Measurements from ENCODE around the gene FTO. TPM values are rescaled to one million over a fixed set of nuclear protein-coding genes. Genes with fewer than 3 reads are reported as not detected.

FTO gene
- total RNA-seq, 4 donors from 2014 or later, result 62.0 to 90.1 (median 75.1) TPM

- in situ Hi-C loops (cut with MboI; ENCODE audit: low sequenced_read_pairs in 4 of 4) (no loop called here), intact Hi-C loops (cut with DNase I; ENCODE audit: low total_unique reads) (no loop called here)
- H3K27ac ChIP-seq, result no peak overlapping the region
- TF ChIP-seq POLR2A (IDR thresholded peaks at IDR 0.05) (no peak), CTCF (IDR thresholded peaks at IDR 0.05 in 4 of 5, conservative IDR thresholded peaks at IDR 0.05 in 1 of 5) (no peak)
- DNase-seq (no peak), ATAC-seq (no peak)
- no peaks in the 10 kb centered on the region for H3K27me3 ChIP-seq
- H3K4me1 ChIP-seq, result peaks cover 21 to 30% of the 10 kb centered on the region in 2 donors
- no peaks in the 10 kb centered on the region for H3K36me3 ChIP-seq
- no peaks in the 10 kb centered on the region for H3K9me3 ChIP-seq
- no peak overlapping the region for H3K4me3 ChIP-seq
Observed at GRCh38 chr16:53912155-53912554, 208.2 kb downstream of the FTO start.

- TF ChIP-seq POLR2A (IDR thresholded peaks at IDR 0.05), result no peak
- TF ChIP-seq CTCF (IDR thresholded peaks at IDR 0.05 in 4 of 5, conservative IDR thresholded peaks at IDR 0.05 in 1 of 5), result no peak
- Histone ChIP-seq H3K36me3 (no peaks in the 10 kb centered on the region), H3K27me3 (no peaks in the 10 kb centered on the region), H3K4me3 (no peak overlapping the region), H3K4me1 (peaks cover 21 to 30% of the 10 kb centered on the region in 2 donors), H3K27ac (no peak overlapping the region), H3K9me3 (no peaks in the 10 kb centered on the region)
- DNase-seq, result peak; percentile 25 to 26
- peak in 1 of 2 donors; percentile 42 for ATAC-seq
- intact Hi-C loops (cut with DNase I; ENCODE audit: low total_unique reads), result no loop called here
- in situ Hi-C loops (cut with MboI; ENCODE audit: low sequenced_read_pairs in 4 of 4), result no loop called here
Observed at GRCh38 chr16:53913099-53913870, 209.3 kb downstream of the FTO start.

GRCh38 chr16:53913920-53914319, 210.0 kb downstream of the FTO start:
- no peaks in the 10 kb centered on the region for H3K36me3 ChIP-seq
- in situ Hi-C loops (cut with MboI; ENCODE audit: low sequenced_read_pairs in 4 of 4), result no loop called here
- no peak overlapping the region for H3K4me3 ChIP-seq
- H3K4me1 ChIP-seq, result peaks cover 18 to 30% of the 10 kb centered on the region in 2 donors
- H3K27me3 ChIP-seq, result no peaks in the 10 kb centered on the region
- H3K9me3 ChIP-seq, result no peaks in the 10 kb centered on the region
- DNase-seq, result no peak
- ATAC-seq, result no peak
- TF ChIP-seq CTCF (IDR thresholded peaks at IDR 0.05 in 4 of 5, conservative IDR thresholded peaks at IDR 0.05 in 1 of 5) (no peak), POLR2A (IDR thresholded peaks at IDR 0.05) (no peak)
- intact Hi-C loops (cut with DNase I; ENCODE audit: low total_unique reads), result no loop called here
- no peak overlapping the region for H3K27ac ChIP-seq

GRCh38 chr16:53914736-53915135, 210.8 kb downstream of the FTO start:
- H3K27me3 ChIP-seq, result no peaks in the 10 kb centered on the region
- DNase-seq (no peak), ATAC-seq (no peak)
- H3K36me3 ChIP-seq, result no peaks in the 10 kb centered on the region
- H3K27ac ChIP-seq, result no peak overlapping the region
- H3K9me3 ChIP-seq, result no peaks in the 10 kb centered on the region
- H3K4me1 ChIP-seq, result peaks cover 14 to 30% of the 10 kb centered on the region in 2 donors
- no peak overlapping the region for H3K4me3 ChIP-seq
- intact Hi-C loops (cut with DNase I; ENCODE audit: low total_unique reads) (no loop called here), in situ Hi-C loops (cut with MboI; ENCODE audit: low sequenced_read_pairs in 4 of 4) (no loop called here)
- TF ChIP-seq POLR2A (IDR thresholded peaks at IDR 0.05) (no peak), CTCF (IDR thresholded peaks at IDR 0.05 in 4 of 5, conservative IDR thresholded peaks at IDR 0.05 in 1 of 5) (no peak)

Measured in gastrocnemius medialis (tissue), 4 donors.